ENCODE data around the gene FARSB. TPM values are rescaled to one million over a fixed set of nuclear protein-coding genes. Genes with fewer than 3 reads are reported as not detected.
A peak's percentile ranks its signal among the peaks of the same experiment; 100 is the strongest.
"Not testable (repeated sequence)": the region's sequence is repeated elsewhere in the genome, so short reads cannot be mapped to it uniquely, and the experiment has no call there.

Gene FARSB
- total and polyA plus RNA-seq, 8 donors = 12.4 to 26.5 (median 23.5) TPM

DNA sequence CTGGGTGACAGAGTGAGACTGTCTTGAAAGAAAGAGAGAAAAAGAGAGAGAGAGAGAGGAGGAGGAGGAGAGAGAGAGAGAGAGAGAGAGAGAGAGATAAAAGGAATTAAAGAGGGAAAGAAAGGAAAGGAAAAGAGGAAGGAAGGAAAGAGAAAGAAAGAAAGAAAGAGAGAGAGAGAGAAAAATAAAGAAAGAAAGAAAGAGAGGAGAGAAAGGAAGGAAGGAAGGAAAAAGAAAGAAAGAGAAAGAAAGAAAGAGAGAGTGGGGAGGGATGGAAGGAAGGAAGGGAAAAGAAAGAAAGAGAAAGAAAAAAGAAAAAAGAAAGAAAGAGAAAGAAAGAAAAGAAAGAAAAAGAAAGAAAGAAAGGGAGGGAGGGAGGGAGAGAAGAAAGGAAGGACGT lies 45.3 kb upstream of the FARSB start:
- H3K27me3 ChIP-seq = no peaks in the 10 kb centered on the region
- no peak overlapping the region for H3K27ac ChIP-seq
- no peak overlapping the region for H3K4me3 ChIP-seq
- no peaks in the 10 kb centered on the region for H3K36me3 ChIP-seq
- H3K4me1 ChIP-seq = no peaks in the 10 kb centered on the region
- DNase-seq (no peak), ATAC-seq (no peak)
- intact Hi-C loops (cut with DNase I) = loop anchor here in 1 of 2 donors (10.0 kb wide), 1 partner anchor 94 kb away; no protein-coding TSS in a partner anchor
- H3K9me3 ChIP-seq = no peaks in the 10 kb centered on the region
- TF ChIP-seq, protein P1, sequence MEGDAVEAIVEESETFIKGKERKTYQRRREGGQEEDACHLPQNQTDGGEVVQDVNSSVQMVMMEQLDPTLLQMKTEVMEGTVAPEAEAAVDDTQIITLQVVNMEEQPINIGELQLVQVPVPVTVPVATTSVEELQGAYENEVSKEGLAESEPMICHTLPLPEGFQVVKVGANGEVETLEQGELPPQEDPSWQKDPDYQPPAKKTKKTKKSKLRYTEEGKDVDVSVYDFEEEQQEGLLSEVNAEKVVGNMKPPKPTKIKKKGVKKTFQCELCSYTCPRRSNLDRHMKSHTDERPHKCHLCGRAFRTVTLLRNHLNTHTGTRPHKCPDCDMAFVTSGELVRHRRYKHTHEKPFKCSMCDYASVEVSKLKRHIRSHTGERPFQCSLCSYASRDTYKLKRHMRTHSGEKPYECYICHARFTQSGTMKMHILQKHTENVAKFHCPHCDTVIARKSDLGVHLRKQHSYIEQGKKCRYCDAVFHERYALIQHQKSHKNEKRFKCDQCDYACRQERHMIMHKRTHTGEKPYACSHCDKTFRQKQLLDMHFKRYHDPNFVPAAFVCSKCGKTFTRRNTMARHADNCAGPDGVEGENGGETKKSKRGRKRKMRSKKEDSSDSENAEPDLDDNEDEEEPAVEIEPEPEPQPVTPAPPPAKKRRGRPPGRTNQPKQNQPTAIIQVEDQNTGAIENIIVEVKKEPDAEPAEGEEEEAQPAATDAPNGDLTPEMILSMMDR (IDR thresholded peaks at IDR 0.05) = no peak

DNA sequence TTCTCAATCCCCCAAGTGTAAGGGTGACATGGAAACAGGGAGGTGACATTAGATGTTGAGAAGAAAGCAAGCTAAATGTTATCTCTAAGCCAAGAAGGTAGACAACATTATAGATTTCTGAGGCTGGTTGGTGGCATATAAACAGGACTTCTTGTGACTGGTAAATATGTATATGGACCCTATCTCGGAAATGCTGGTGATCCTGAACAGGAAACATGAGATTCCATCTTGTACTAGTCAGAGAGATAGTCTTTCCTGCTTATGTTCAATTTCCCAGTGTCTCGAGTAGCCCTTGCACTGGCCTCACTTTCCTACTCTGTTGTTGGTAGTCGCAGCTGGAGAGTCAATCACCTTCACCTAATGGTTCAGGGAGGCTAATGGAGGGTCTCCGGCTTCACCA lies 42.4 kb upstream of the FARSB start:
- Histone ChIP-seq H3K36me3 (no peaks in the 10 kb centered on the region), H3K9me3 (no peaks in the 10 kb centered on the region), H3K27me3 (no peaks in the 10 kb centered on the region), H3K27ac (no peak overlapping the region), H3K4me1 (no peaks in the 10 kb centered on the region), H3K4me3 (no peak overlapping the region)
- TF ChIP-seq, protein P1 (IDR thresholded peaks at IDR 0.05) = no peak
- intact Hi-C loops (cut with DNase I) = no loop called here
- DNase-seq (no peak), ATAC-seq (no peak)

DNA sequence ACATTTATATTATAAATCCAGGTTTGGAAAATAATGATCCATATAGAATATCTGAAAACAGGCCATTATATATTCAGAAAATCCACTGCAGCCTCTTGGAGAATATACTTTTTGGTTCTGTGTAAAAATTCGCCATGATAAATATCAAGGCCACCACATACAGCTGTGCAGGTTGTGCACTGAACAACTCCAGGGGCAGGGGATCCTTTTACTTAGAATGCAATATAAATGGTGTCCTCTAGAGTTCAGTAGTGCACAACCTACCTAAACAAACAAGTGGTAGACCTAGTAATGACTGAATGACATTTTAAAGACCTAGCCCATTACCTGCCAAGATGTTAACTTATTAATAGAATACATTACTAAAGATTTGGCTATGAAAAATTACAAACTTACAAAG lies 37.9 kb upstream of the FARSB start:
- H3K27ac ChIP-seq = no peak overlapping the region
- intact Hi-C loops (cut with DNase I) = no loop called here
- no peaks in the 10 kb centered on the region for H3K27me3 ChIP-seq
- no peaks in the 10 kb centered on the region for H3K9me3 ChIP-seq
- TF ChIP-seq, protein P1 (IDR thresholded peaks at IDR 0.05) = peak in 1 of 2 donors; percentile 9
- DNase-seq = no peak
- peak; percentile 28 for ATAC-seq
- H3K36me3 ChIP-seq = no peaks in the 10 kb centered on the region
- peaks cover 4 to 12% of the 10 kb centered on the region in 2 donors for H3K4me1 ChIP-seq
- H3K4me3 ChIP-seq = no peak overlapping the region

DNA sequence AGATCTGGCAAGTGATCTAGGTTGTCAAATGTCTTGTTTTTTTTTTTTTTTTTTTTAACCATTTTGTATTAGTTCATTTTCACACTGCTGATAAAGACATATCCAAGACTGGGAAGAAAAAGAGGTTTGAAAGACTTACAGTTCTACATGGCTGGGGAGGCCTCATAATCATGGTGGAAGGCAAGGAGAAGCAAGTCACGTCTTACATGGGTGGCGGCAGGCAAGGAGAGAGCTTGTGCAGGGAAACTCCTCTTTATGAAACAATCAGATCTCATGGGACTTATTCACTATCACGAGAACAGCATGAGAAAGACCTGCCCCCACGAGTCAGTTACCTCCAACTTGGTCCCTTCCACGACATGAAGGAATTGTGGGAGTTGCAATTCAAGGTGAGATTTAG lies 37.5 kb upstream of the FARSB start:
- intact Hi-C loops (cut with DNase I); H3K4me3 ChIP-seq; ATAC-seq; H3K27me3 ChIP-seq; H3K27ac ChIP-seq; DNase-seq; H3K9me3 ChIP-seq; H3K36me3 ChIP-seq: not testable (repeated sequence)
- H3K4me1 ChIP-seq = peaks cover 4 to 12% of the 10 kb centered on the region in 2 donors

DNA sequence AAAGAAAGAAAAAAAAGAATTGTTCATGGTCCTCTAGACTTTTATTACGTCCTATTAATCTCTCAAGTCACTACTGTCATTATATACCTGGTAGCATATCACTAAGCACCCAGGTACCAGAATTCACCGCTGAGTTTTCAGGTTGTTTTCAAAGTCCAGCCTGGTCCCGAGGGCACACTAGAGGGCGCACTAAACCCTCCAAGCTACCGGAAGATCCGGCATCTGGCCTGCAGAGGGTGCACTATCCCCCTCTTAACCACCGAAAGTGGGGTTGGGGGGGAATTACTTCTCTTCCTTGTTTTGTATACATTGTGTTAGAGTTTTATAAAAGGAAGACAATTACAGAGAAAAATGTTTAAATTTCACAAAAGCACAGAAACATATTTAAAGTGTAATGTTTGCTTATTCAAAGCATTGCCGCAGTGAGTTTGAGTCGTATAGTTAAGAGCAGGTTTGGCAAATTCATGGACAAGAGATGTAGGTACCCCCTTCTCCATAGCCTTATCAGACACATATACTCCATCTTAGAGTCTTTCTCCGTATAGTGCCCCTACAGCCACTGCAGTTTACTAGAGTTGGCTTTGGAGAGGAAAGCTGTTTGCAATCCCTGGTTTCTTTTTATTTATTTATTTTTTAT lies 34.8 kb upstream of the FARSB start:
- intact Hi-C loops (cut with DNase I) = no loop called here
- TF ChIP-seq, protein P1 (IDR thresholded peaks at IDR 0.05) = peak; percentile 90 to 96
- no peaks in the 10 kb centered on the region for H3K36me3 ChIP-seq
- no peaks in the 10 kb centered on the region for H3K9me3 ChIP-seq
- H3K27me3 ChIP-seq = no peaks in the 10 kb centered on the region
- no peak overlapping the region for H3K27ac ChIP-seq
- peak; percentile 98 for ATAC-seq
- no peak overlapping the region for H3K4me3 ChIP-seq
- DNase-seq = peak; percentile 61 to 84 (median 78)
- peaks cover 4 to 12% of the 10 kb centered on the region in 2 donors for H3K4me1 ChIP-seq

DNA sequence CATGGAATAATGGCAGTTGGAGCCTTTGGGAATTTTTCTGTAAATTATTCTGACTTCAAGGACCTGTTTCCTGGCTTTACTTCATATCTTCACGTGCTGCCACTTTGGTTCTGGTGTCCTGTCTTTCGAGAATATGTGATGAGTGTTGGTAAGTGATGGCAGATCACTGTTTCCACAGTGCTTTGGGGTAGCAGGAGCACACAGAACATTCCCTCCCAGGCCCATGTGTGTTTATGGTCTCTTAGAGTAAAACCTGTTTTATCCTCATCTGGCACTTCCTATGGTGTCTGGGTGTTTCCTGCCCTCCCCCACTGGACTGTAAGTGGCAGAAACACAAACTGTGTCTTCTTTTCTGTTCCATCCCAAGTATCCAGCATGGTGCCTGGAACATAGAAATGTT lies 33.4 kb upstream of the FARSB start:
- H3K4me3 ChIP-seq = no peak overlapping the region
- no peak for DNase-seq
- TF ChIP-seq, protein P1 (IDR thresholded peaks at IDR 0.05) = no peak
- H3K27me3 ChIP-seq = no peaks in the 10 kb centered on the region
- H3K9me3 ChIP-seq = no peaks in the 10 kb centered on the region
- H3K27ac ChIP-seq = no peak overlapping the region
- no peak for ATAC-seq
- intact Hi-C loops (cut with DNase I) = no loop called here
- H3K36me3 ChIP-seq = no peaks in the 10 kb centered on the region
- H3K4me1 ChIP-seq = peaks cover 4 to 12% of the 10 kb centered on the region in 2 donors

Data from left lung (tissue), 10 donors.